Fibroblast of mammary gland (primary cell): ENCODE data around the gene MRPL45.

Source experiments
- DNase-seq: peaks from one replicate; pipeline ENCODE4 v3.0.0-alpha.2; 2010; ENCODE audit warnings: low read depth
- H3K4me3 ChIP-seq: 2 replicates; pipeline ENCODE4 v1.5.1; 2011; ENCODE audit warnings: low read depth, mild to moderate bottlenecking, low read length, moderate library complexity; ENCODE audit not compliant: control insufficient read depth
- CTCF ChIP-seq: conservative IDR thresholded peaks from 2 replicates; pipeline ENCODE4 v1.5.1; 2011; ENCODE audit warnings: low read depth, low read length, inconsistent platforms; ENCODE audit not compliant: control insufficient read depth, insufficient read depth

The MRPL45 gene

GRCh38 chr17:38345743-38346142 lies 48.8 kb downstream of the MRPL45 start:
- no peak for DNase-seq
- no peak for TF ChIP-seq CTCF
- H3K4me3 ChIP-seq, result no peak overlapping the region

GRCh38 chr17:38349097-38349730 lies 52.2 kb downstream of the MRPL45 start:
- no peak overlapping the region for H3K4me3 ChIP-seq
- TF ChIP-seq CTCF, result peak; percentile 98
- peak; percentile 79 for DNase-seq

- TF ChIP-seq CTCF, result no peak
- no peak overlapping the region for H3K4me3 ChIP-seq
- no peak for DNase-seq
Observed at GRCh38 chr17:38350035-38350434, 53.1 kb downstream of the MRPL45 start.

- peak within 1 kb of the TSS; percentile 70 for H3K4me3 ChIP-seq
- no peak for TF ChIP-seq CTCF
- peak; percentile 89 for DNase-seq
Observed at GRCh38 chr17:38351412-38352222, 54.6 kb downstream of the MRPL45 start, which contains the start of gene SOCS7. TSS of gene SOCS7 (plus strand) at chr17:38351844. CDS start at chr17:38352053, 209 bp downstream.

GRCh38 chr17:38352245-38353085 lies 55.5 kb downstream of the MRPL45 start:
- no peak for TF ChIP-seq CTCF
- H3K4me3 ChIP-seq, result peak overlapping the region; percentile 70
- DNase-seq, result peak; percentile 17

GRCh38 chr17:38353086-38353604 lies 56.2 kb downstream of the MRPL45 start:
- TF ChIP-seq CTCF, result no peak
- DNase-seq, result peak; percentile 15
- peak overlapping the region; percentile 70 for H3K4me3 ChIP-seq
